ENCODE measurements around the gene ADI1.

The ADI1 gene

DNA sequence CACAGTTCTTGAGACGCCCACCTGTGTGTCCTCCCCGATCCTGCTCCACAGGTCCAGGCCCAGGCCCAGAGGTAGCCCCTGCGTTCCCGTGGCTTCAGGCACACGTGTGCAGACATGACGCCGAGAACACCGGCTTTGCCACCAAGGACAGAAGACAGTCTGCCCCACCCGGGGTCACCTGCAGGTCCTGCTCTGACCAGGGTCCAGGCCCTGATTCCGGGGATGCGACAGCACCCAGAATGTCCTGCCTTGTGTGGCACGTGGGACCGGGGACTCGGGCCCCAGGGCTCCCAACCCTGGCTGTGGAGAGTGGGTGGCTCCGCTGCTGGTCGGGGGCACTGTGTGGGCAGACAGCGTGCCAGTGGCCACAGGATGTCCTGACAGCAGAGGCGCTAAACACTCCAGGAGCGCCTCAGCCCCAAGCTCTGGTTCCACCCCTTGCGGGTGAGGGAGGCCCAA lies 36.9 kb downstream of the ADI1 start:
- TF ChIP-seq RAD21 (IDR thresholded peaks at IDR 0.05; ENCODE audit: low read depth), result no peak

DNA sequence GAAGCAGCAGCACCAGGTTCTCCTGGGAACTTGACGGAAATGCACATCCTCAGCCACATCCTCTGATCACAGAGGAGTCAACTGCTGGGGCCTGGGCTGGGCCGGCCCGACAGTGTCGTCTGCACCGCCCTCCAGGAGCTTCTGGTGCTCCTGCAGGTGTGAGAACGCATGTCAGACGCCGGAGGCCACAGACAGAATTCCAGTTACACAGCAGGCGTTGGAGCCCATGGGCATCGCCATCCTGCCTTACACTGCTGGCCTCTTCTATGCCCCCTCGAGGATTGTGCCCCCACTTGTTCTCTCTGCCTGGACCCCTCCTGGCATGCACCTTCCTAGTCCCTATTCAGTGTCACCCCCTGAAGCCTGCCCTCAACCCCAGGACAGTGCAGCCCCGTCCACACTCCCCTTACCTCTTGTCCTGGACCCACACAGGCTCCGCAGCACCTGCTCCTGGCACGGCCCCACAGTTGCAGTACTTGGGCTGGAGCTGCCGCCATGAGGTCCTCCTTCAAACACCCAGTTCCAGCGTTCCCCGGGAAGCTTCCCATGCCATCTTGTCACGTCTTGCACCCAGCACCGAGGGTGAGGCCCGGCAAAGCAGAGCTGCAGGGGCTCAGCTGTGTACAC lies 37.5 kb downstream of the ADI1 start:
- TF ChIP-seq, protein P1, sequence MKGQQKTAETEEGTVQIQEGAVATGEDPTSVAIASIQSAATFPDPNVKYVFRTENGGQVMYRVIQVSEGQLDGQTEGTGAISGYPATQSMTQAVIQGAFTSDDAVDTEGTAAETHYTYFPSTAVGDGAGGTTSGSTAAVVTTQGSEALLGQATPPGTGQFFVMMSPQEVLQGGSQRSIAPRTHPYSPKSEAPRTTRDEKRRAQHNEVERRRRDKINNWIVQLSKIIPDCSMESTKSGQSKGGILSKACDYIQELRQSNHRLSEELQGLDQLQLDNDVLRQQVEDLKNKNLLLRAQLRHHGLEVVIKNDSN (IDR thresholded peaks at IDR 0.05), result no peak
- no peak for TF ChIP-seq TAF1 (IDR thresholded peaks at IDR 0.05; ENCODE audit: low read depth)

DNA sequence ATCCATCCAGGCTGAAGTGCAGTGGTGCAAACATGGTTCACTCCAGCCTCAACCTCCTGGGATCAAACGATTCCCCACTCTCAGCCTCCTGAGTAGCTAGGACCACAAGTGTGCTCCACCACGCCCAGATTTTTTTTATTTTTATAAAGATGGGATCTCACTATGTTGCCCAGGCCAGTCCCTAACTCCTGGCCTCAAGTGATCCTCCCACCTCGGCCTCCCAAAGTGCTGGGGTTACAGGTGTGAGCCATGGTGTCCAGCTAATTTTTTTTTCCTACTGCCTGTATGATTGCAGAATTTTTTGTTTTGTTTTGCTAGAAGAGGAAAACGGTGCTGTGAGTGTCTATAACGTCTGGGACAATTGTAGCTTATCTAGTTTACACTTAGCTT lies 38.3 kb downstream of the ADI1 start:
- TF ChIP-seq YY1 (IDR thresholded peaks at IDR 0.05; ENCODE audit: low read depth) (no peak), EP300 (IDR thresholded peaks at IDR 0.05; ENCODE audit: borderline replicate concordance) (no peak), EGR1 (IDR thresholded peaks at IDR 0.05) (no peak), CEBPB (IDR thresholded peaks at IDR 0.05) (no peak), TAF1 (IDR thresholded peaks at IDR 0.05; ENCODE audit: low read depth) (no peak), ZBTB7A (IDR thresholded peaks at IDR 0.05; ENCODE audit: low read depth) (no peak), CREB1 (IDR thresholded peaks at IDR 0.05; ENCODE audit: low read depth) (no peak), TEAD4 (IDR thresholded peaks at IDR 0.05) (no peak), FOXM1 (IDR thresholded peaks at IDR 0.05; ENCODE audit: borderline replicate concordance, low read depth) (no peak), NFIC (IDR thresholded peaks at IDR 0.05) (no peak), RAD21 (IDR thresholded peaks at IDR 0.05; ENCODE audit: low read depth) (no peak), TCF12 (IDR thresholded peaks at IDR 0.05; ENCODE audit: low read depth) (no peak)
- TF ChIP-seq, protein P2, sequence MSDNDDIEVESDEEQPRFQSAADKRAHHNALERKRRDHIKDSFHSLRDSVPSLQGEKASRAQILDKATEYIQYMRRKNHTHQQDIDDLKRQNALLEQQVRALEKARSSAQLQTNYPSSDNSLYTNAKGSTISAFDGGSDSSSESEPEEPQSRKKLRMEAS (IDR thresholded peaks at IDR 0.05), result no peak
- TF ChIP-seq, protein P3, sequence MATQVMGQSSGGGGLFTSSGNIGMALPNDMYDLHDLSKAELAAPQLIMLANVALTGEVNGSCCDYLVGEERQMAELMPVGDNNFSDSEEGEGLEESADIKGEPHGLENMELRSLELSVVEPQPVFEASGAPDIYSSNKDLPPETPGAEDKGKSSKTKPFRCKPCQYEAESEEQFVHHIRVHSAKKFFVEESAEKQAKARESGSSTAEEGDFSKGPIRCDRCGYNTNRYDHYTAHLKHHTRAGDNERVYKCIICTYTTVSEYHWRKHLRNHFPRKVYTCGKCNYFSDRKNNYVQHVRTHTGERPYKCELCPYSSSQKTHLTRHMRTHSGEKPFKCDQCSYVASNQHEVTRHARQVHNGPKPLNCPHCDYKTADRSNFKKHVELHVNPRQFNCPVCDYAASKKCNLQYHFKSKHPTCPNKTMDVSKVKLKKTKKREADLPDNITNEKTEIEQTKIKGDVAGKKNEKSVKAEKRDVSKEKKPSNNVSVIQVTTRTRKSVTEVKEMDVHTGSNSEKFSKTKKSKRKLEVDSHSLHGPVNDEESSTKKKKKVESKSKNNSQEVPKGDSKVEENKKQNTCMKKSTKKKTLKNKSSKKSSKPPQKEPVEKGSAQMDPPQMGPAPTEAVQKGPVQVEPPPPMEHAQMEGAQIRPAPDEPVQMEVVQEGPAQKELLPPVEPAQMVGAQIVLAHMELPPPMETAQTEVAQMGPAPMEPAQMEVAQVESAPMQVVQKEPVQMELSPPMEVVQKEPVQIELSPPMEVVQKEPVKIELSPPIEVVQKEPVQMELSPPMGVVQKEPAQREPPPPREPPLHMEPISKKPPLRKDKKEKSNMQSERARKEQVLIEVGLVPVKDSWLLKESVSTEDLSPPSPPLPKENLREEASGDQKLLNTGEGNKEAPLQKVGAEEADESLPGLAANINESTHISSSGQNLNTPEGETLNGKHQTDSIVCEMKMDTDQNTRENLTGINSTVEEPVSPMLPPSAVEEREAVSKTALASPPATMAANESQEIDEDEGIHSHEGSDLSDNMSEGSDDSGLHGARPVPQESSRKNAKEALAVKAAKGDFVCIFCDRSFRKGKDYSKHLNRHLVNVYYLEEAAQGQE (IDR thresholded peaks at IDR 0.05; ENCODE audit: low read depth), result no peak
- TF ChIP-seq, protein P1 (IDR thresholded peaks at IDR 0.05), result no peak

DNA sequence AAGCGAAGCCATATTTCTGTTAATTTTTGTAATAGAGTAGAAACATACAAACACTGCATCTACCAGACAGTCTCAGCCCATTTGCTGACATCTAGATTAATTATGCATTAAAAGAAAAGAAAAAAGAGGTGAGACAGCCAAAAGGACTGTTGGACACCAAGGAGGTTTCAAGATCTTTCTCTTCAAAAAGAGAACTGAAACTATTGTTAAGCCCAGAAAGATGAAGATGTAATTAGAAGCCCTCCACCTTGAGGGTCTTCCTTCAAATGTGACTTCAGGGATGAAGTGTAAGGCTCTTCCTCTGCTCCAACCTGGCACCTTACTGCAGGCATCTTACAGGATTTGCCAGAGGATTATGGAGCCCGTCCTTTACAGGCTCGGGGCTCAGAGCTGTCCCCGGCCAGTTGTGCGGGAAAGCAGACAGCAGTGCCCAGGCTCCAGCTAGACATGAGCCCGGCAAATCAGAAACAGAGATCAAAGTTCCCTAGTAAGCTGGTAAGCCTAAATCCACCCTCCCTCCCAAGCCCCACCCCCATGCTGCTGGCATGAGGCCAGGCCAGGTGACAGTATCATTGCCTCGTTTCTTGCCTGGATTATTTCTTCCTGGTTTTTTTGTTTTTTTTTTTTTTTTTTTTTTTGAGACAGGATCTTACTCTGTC lies 38.9 kb downstream of the ADI1 start:
- TF ChIP-seq YY1 (IDR thresholded peaks at IDR 0.05; ENCODE audit: low read depth) (no peak), NFIC (IDR thresholded peaks at IDR 0.05) (peak; percentile 59), TAF1 (IDR thresholded peaks at IDR 0.05; ENCODE audit: low read depth) (no peak)

DNA sequence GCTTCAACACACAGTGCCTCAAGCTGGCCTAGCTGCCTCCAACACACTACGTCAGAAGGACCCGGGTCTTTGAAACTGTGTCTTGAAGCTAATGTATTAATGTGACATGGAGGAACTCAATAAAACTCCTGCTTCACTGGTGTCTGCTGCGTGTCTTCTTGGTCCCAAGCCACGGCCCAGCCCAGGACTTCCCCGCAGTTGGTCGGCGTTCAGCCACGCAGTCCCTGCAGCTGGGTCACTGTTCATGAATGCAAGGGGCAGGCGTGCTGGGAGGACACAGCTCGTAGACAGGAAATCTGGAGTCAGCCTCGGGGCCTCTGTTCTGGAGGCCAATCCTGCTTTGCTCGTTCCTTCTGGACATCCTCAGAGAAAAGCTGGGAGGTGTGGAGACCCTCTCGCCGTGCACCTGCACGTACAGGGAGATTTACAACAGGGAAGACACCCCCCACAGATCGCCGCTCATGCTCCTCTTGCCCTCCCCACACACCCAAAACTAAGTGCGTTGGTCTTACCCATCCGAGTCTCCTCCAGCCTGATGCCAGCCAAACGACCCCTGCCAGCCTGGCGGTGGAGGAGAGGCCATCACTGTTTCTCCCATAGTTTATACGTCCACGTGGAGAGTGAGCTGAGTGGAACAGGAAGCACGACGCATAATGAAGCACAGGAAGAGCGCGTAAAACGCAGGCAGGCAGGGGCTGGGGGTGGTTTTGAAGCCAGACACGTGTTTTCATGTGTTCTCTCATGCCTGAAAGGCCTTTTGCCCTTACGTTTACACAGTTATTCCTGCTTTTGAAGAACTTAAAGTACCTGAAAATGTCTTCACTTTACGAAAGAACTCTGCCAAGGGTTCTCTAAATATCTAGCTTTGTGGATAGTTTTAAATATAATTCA lies 39.7 kb downstream of the ADI1 start:
- TF ChIP-seq CREB1 (IDR thresholded peaks at IDR 0.05; ENCODE audit: low read depth), result no peak
- TF ChIP-seq EP300 (IDR thresholded peaks at IDR 0.05; ENCODE audit: borderline replicate concordance), result no peak
- TF ChIP-seq CEBPB (IDR thresholded peaks at IDR 0.05), result no peak

DNA sequence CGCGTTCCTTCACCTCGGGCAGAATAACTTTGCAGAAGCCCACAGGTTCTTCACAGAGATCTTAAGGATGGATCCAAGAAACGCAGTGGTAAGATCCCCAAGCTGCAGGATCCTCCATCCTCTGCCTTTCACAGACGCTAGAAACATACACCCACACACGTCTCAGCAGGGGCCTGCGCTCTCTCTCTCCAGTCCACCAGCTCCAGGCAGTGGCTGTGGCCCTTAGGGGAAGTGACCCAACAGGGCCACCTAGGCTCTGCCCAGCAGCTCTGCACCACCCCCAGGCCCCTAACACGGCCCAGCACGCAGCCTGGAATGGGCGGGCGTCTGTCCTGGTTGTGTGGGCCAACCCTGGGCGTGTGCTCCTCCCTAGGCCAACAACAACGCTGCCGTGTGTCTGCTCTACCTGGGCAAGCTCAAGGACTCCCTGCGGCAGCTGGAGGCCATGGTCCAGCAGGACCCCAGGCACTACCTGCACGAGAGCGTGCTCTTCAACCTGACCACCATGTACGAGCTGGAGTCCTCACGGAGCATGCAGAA lies 40.4 kb downstream of the ADI1 start:
- TF ChIP-seq FOXM1 (IDR thresholded peaks at IDR 0.05; ENCODE audit: borderline replicate concordance, low read depth) (no peak), TEAD4 (IDR thresholded peaks at IDR 0.05) (no peak), EGR1 (IDR thresholded peaks at IDR 0.05) (no peak), RAD21 (IDR thresholded peaks at IDR 0.05; ENCODE audit: low read depth) (no peak), CREB1 (IDR thresholded peaks at IDR 0.05; ENCODE audit: low read depth) (no peak), TAF1 (IDR thresholded peaks at IDR 0.05; ENCODE audit: low read depth) (no peak), TCF12 (IDR thresholded peaks at IDR 0.05; ENCODE audit: low read depth) (no peak), YY1 (IDR thresholded peaks at IDR 0.05; ENCODE audit: low read depth) (no peak), CEBPB (IDR thresholded peaks at IDR 0.05) (no peak), ZBTB7A (IDR thresholded peaks at IDR 0.05; ENCODE audit: low read depth) (no peak)
- TF ChIP-seq, protein P2 (IDR thresholded peaks at IDR 0.05), result no peak
- TF ChIP-seq, protein P1 (IDR thresholded peaks at IDR 0.05), result no peak
- TF ChIP-seq, protein P3 (IDR thresholded peaks at IDR 0.05; ENCODE audit: low read depth), result no peak

Measured in Ishikawa (cell line).